Smooth muscle cell (in vitro differentiated cells): ENCODE data around the gene CADM2. TPM values are rescaled to one million over a fixed set of nuclear protein-coding genes. Genes with fewer than 3 reads are reported as not detected.

Experiments used
- DNase-seq: peaks from one replicate; lab custom pipeline; 2025; ENCODE audit not compliant: unreplicated experiment; lab: John Stamatoyannopoulos, UW
- H2AFZ ChIP-seq: fragments of 200-600 bp; sonication (generic); 2 replicates; pipeline ENCODE4 v1.6.0; 2016; ENCODE audit warnings: antibody characterized with exemption, low read depth, mild to moderate bottlenecking
- H3F3A ChIP-seq: fragments of 200-600 bp; sonication (generic); 2 replicates; pipeline ENCODE4 v1.6.0; 2017; ENCODE audit warnings: antibody characterized with exemption, low read depth
- H3K27ac ChIP-seq: fragments of 200-600 bp; sonication (generic); 2 replicates; pipeline ENCODE4 v1.5.1; 2016; ENCODE audit warnings: low read depth, mild to moderate bottlenecking
- H3K27me3 ChIP-seq: fragments of 200-600 bp; sonication (generic); 2 replicates; pipeline ENCODE4 v1.6.1; 2016; ENCODE audit warnings: low read depth, mild to moderate bottlenecking
- H3K36me3 ChIP-seq: fragments of 200-600 bp; sonication (generic); 2 replicates; pipeline ENCODE4 v1.5.1; 2016; ENCODE audit warnings: low read depth
- H3K4me1 ChIP-seq: fragments of 200-600 bp; sonication (generic); 2 replicates; pipeline ENCODE4 v1.5.1; 2016; ENCODE audit warnings: low read depth
- H3K4me2 ChIP-seq: fragments of 200-600 bp; sonication (generic); 2 replicates; pipeline ENCODE4 v1.6.0; 2016; ENCODE audit warnings: mild to moderate bottlenecking
- H3K4me3 ChIP-seq: fragments of 200-600 bp; sonication (generic); 2 replicates; pipeline ENCODE4 v1.5.1; 2016; ENCODE audit warnings: mild to moderate bottlenecking
- H3K79me2 ChIP-seq: fragments of 200-600 bp; sonication (generic); 2 replicates; pipeline ENCODE4 v1.6.0; 2016; ENCODE audit warnings: low read depth, mild to moderate bottlenecking
- H3K9ac ChIP-seq: fragments of 200-600 bp; sonication (generic); 2 replicates; pipeline ENCODE4 v1.6.0; 2016; ENCODE audit warnings: low read depth
- H3K9me3 ChIP-seq: fragments of 200-600 bp; sonication (generic); replicated peaks from 2 replicates; pipeline ENCODE4 v1.5.1; 2016; ENCODE audit warnings: low read depth
- H4K20me1 ChIP-seq: fragments of 200-600 bp; sonication (generic); 2 replicates; pipeline ENCODE4 v1.6.0; 2016; ENCODE audit warnings: low read depth
- WGBS: methylation state at CpG from one replicate; pipeline ENCODE4 v1.1.7; 2016; ENCODE audit warnings: low lambda C conversion rate; 5-methylcytosine and 5-hydroxymethylcytosine counted together
- polyA plus RNA-seq: library from polyadenylated mRNA; unstranded; fragments of >200 nt; fragmentation: Nextera tagmentation; extraction: Ambion mirVana; gene quantifications from 2 replicates; pipeline ENCODE4 v1.2.1, GENCODE V29; 2016
- total RNA-seq: library from RNA; depleted of rRNA; stranded (reverse); fragments of >200 nt; gene quantifications from 2 replicates; pipeline ENCODE4 v1.2.3, GENCODE V29; 2014
- TF ChIP-seq, protein P1 (sequence below): fragments of 200-600 bp; sonication (generic); IDR thresholded peaks from 2 replicates; pipeline ENCODE4 v1.5.1; 2017; ENCODE audit warnings: borderline replicate concordance, mild to moderate bottlenecking, antibody characterized with exemption; ENCODE audit not compliant: insufficient read depth, poor library complexity, severe bottlenecking

The CADM2 gene
- total and polyA plus RNA-seq, 2 experiments from 2014 or later: 0.13 TPM; not detected in 1

DNA sequence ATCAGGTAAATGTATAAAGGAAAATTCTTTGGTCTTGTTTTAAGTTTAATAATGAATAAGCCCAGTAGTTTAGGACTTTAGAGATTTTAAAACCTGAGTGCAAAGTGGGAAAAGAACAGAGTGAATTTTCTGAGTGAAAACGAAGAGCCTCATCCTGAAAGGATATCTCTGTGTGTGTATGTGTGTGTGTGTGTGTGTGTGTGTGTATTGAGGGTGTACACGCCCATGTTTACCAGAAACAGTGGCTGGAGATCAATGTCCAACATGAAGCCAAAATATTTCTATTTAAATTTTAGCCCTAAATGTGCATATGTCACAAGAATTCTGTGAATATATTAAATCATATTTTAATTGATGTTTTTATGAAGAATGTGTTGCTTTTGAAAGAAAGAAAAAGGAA lies 549.9 kb downstream of the CADM2 start:
- no peaks in the 10 kb centered on the region for H3K27me3 ChIP-seq
- WGBS: 95% methylated on average over 2 of the region's 2 CpGs
- no peaks in the 10 kb centered on the region for H3K4me1 ChIP-seq
- H3K9ac ChIP-seq: no peak overlapping the region
- H4K20me1 ChIP-seq: no peaks in the 10 kb centered on the region
- no peak overlapping the region for H3K4me3 ChIP-seq
- DNase-seq: no peak
- H3K9me3 ChIP-seq: no peaks in the 10 kb centered on the region
- no peak overlapping the region for H3K27ac ChIP-seq
- H3K79me2 ChIP-seq: no peaks in the 10 kb centered on the region
- no peak overlapping the region for H2AFZ ChIP-seq
- H3K36me3 ChIP-seq: no peaks in the 10 kb centered on the region
- H3F3A ChIP-seq: no peaks in the 10 kb centered on the region
- TF ChIP-seq, protein P1, sequence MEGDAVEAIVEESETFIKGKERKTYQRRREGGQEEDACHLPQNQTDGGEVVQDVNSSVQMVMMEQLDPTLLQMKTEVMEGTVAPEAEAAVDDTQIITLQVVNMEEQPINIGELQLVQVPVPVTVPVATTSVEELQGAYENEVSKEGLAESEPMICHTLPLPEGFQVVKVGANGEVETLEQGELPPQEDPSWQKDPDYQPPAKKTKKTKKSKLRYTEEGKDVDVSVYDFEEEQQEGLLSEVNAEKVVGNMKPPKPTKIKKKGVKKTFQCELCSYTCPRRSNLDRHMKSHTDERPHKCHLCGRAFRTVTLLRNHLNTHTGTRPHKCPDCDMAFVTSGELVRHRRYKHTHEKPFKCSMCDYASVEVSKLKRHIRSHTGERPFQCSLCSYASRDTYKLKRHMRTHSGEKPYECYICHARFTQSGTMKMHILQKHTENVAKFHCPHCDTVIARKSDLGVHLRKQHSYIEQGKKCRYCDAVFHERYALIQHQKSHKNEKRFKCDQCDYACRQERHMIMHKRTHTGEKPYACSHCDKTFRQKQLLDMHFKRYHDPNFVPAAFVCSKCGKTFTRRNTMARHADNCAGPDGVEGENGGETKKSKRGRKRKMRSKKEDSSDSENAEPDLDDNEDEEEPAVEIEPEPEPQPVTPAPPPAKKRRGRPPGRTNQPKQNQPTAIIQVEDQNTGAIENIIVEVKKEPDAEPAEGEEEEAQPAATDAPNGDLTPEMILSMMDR: no peak
- H3K4me2 ChIP-seq: no peak overlapping the region

DNA sequence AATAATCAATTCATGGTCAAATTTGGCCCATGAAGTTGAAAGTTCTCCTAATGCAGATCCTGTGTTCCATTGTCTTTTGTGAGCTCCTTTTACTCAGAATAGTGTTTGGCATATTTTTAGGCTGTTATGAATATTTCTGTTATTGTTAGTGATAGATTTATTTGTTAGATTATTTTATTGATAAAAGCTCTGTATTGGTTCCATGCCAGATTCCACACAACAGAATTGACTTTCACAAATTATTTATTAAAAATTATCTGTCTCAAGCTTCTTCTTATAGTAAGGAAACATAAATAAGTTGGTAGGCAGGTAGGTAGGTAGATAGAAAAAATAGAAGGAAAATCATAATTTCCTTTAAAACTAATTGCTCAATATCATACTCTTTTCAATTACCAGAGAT lies 557.4 kb downstream of the CADM2 start:
- Histone ChIP-seq H3K79me2 (no peaks in the 10 kb centered on the region), H3K27ac (no peak overlapping the region), H2AFZ (no peak overlapping the region), H3K9ac (no peak overlapping the region), H3K9me3 (no peaks in the 10 kb centered on the region), H4K20me1 (no peaks in the 10 kb centered on the region), H3K36me3 (no peaks in the 10 kb centered on the region), H3K4me1 (no peaks in the 10 kb centered on the region), H3K4me3 (no peak overlapping the region), H3K4me2 (no peak overlapping the region), H3K27me3 (no peaks in the 10 kb centered on the region), H3F3A (no peaks in the 10 kb centered on the region)
- no peak for DNase-seq
- TF ChIP-seq, protein P1: no peak

DNA sequence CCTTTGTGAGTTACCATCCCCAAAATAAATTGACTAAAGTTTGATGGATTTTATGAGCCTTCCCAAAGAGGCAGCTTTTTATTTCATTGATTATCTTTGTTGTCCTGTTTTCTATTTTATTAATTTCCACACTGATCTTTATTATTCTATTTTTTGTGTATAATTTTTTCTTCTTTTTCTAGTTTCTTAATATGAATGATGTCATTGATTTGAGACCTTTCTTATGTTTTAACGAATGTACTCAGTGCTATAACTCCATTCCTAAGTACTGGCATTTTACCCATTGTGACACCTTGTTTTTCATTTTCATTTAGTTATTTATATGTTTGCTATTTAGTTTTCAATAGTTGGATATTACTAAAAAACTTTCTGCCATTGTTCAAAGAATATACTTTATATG lies 565.3 kb downstream of the CADM2 start:
- Histone ChIP-seq H3K36me3 (no peaks in the 10 kb centered on the region), H3K4me1 (no peaks in the 10 kb centered on the region), H3K9ac (no peak overlapping the region), H2AFZ (no peak overlapping the region), H3K9me3 (no peaks in the 10 kb centered on the region), H3F3A (no peaks in the 10 kb centered on the region), H3K4me2 (no peak overlapping the region), H3K79me2 (no peaks in the 10 kb centered on the region), H3K4me3 (no peak overlapping the region), H3K27ac (no peak overlapping the region), H3K27me3 (no peaks in the 10 kb centered on the region), H4K20me1 (no peaks in the 10 kb centered on the region)
- TF ChIP-seq, protein P1: no peak
- WGBS: 88% methylated on average over 1 of the region's 1 CpG
- DNase-seq: no peak

DNA sequence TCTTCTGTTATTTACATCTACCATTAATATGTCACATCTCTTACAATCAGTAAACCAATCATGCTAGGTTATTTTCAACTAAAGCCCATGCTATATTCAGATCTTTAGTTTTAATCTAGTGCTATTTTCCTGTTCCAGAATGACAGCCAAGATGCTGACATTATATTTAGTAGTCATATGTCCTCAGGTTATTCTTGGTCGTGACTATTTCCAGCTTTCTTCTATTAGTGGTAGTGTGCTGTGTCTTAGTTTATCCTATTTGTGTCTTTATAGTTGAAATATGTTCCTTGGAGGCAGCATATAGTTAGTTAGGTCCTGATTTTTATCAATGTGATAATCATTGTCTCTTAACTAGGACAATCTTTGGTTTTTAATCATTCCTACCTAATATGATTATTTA lies 566.5 kb downstream of the CADM2 start:
- TF ChIP-seq, protein P1: no peak
- H4K20me1 ChIP-seq: no peaks in the 10 kb centered on the region
- H3K27ac ChIP-seq: no peak overlapping the region
- no peak for DNase-seq
- no peaks in the 10 kb centered on the region for H3K36me3 ChIP-seq
- no peak overlapping the region for H3K9ac ChIP-seq
- no peaks in the 10 kb centered on the region for H3K27me3 ChIP-seq
- H3K79me2 ChIP-seq: no peaks in the 10 kb centered on the region
- H3K9me3 ChIP-seq: no peaks in the 10 kb centered on the region
- H2AFZ ChIP-seq: no peak overlapping the region
- 57% methylated on average over 1 of the region's 1 CpG for WGBS
- no peak overlapping the region for H3K4me3 ChIP-seq
- H3K4me2 ChIP-seq: no peak overlapping the region
- no peaks in the 10 kb centered on the region for H3F3A ChIP-seq
- H3K4me1 ChIP-seq: no peaks in the 10 kb centered on the region
